HG03135 (cell line): ENCODE measurements around the gene TJP3.

Experiments
- ATAC-seq: cut with Tn5 transposase; IDR thresholded peaks from one replicate; pipeline ENCODE4 v1.9.1; 2021; ENCODE audit warnings: mild to moderate bottlenecking, moderate library complexity; ENCODE audit not compliant: unreplicated experiment

The TJP3 gene

DNA sequence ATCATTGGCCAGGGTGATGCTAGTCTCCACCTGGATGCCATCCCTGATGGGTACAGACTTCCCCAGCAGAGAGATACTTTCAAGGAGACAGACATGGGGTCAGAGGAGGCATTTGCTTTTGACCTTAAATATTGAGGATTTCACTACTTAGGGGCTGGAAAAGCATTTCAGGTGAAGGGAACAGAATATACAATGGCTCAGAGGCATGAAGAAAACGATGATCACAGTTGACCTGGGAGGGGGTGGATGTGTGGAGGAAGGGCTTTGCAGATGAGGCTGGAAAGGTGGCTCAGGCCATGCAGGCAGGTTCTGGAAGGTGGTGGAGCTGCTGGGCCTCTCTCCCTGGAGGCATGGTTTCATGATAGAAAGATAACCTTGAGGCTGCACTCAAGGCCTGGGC is 74.1 kb downstream of the TJP3 start:
- no peak for ATAC-seq

DNA sequence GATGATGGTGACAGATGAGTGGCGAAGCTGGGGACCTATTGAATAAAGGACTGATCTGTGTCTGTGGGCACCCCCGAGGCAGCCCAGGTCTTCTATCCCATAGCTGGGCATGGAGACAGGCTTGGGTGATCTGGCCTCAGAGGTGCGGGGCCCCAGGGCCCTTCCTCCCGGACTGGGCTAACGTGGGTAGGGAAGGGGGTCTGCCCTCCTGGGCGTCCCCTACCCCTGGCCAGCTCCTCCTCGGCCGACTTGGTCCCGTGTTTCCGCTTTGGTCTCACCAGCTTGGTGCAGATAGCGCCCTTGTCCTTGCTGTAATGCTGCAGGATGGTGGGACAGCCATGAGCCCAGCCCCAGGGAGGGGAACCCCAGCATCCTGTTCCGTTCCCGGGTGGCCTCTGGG is 74.7 kb downstream of the TJP3 start:
- no peak for ATAC-seq

DNA sequence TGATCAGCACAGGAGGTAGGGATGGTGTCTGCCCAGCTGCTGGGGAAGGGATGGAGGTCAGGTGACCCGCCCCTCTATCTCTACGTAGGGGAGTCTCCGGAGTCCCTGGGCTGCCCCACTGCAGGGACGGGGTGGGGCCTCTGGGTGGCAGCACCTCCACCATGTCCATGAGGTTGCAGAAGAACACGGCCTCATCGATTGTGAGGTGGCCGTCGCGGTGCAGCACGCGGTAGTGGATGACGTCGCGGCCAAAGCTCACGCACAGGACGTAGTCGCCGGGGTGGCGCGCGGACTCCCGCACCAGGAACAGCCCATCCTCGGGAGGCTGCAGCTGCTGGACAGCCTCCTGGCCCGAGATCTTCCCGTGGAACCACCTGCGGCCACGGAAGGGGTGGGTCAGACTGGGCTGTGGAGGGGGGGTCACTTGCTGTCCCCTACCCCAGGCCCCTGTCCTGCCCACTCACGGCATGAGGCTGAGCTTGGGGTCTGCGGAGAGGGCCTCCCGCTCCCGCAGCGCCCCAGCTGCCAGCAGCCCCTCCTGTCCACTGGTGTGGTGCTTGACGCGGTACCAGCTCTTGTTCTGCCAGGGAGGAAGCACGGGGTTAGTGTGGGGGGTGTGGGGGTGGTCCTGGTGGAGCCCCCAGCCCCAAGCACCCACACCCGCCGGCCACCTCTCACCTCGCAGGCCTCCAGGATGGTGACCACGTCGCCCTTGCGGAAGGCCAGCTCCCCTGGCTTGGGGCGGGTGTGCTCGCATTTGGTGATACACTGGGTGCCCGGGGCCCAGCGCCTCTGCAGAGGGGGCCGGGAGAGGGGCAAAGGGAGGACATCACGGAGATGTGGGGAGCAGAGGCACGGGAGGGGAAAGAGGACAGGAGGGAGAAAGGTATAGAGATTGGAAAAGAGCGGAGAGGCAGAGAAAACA is 75.7 kb downstream of the TJP3 start:
- no peak for ATAC-seq

DNA sequence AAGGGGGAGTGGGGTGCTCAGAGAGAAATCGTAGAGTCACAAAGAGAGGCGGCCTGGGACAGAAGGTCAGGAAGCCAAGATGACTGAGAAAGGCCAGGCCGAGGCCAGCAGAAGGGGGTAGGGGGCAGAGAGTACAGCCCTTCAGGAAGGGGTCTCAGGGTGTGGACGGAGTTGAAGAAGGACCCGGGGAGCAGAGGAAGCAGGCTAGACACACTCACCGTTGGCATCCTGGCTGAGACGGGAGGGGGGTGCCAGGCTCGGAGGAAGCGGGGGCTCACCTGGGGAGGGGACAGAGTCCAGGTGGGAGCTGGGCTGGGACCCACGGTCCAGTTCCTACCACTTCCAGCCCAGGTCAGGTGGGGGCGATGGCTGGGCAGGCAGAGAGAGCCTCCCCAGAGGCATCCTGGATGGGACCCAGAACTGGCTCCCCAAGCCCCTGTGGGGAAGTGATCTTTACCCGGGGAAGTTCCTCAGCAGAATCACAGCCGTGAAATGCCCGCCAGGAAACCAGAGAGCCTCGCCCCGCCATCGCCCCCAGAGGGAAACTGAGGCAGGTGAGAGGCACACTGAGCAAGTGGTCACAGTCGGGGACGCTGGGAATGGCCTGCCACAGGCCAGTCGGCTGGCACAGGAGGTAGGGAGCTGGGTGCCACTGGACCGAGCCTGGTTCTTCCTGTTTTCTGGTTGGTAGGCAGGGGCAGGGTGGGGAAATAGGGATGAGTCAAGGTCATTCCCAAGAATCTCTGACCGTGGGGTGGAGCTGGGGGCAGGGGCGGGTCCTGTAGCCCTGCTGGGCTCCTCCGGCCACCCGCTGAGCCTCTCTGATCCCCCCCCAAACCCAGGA is 76.6 kb downstream of the TJP3 start:
- ATAC-seq: no peak

DNA sequence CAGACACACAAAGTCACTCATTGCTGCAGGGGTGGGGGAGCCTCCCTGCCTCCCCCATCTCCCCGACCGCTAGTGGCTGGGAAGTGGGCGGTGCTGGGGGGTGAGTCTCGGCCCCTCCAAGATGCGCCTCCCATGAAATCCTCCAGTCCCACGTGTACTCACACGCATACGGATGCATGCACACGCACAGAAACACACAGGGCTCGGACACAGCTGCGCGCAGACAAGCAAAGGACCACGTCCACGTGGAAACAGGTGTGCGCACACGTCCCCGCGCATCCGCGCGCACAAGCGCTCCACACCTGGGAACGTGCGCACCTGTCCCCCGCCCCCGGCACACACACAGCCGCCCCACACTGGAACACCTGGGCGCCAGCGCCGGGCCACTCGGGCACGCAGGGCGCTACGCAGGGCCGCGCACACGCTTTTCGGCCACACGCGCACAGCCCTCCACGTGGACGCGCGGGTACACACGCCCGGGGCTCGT is 77.3 kb downstream of the TJP3 start:
- no peak for ATAC-seq

DNA sequence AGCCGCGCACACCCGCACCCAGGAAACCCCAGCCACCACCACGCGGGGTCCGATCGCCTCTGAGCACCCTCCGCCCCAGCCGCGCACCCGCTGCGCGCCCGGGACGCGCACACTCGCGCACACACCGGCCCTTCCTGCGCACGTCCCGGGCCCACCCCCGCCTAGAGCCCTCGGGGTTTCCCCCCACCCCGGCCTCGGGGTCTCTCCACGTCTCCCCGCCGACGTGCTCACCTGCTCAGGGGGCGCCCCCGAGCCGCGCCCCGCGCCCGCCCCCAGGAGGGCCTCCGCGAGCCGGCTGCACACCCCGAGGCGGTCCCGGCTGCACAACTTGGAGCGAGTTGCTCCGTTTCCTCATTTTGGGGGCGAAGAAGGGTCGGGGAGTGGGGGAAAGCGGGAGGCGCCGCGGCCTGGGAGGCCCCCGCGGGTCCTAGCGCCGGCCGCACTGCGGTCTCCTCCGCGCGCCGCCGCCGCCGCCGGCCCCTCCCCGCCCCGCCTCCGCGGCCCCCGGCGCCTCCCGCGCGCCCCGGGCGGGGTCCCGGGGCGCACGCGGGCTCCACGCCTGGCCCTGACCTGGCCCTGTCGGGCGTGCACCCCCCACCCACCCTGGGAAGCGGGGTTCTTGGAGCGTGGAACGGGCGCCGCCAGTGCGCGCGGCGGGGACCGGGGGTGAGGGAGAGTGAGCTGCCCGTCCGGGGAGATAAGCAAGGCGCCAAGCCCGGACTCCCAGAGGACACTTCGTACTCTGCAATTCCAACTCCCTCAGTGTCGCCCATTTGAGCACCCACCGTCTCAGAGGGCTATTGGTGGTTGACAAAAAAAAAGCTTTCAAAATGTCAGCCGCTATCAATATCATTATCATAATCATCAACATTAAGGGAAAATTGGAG is 78.0 kb downstream of the TJP3 start, which contains the start of gene MATK:
MATK (minus strand) TSS at position 444 of the 887 bp plus-strand sequence. CDS start 1,246 bp downstream, outside the sequence.
- ATAC-seq: no peak

DNA sequence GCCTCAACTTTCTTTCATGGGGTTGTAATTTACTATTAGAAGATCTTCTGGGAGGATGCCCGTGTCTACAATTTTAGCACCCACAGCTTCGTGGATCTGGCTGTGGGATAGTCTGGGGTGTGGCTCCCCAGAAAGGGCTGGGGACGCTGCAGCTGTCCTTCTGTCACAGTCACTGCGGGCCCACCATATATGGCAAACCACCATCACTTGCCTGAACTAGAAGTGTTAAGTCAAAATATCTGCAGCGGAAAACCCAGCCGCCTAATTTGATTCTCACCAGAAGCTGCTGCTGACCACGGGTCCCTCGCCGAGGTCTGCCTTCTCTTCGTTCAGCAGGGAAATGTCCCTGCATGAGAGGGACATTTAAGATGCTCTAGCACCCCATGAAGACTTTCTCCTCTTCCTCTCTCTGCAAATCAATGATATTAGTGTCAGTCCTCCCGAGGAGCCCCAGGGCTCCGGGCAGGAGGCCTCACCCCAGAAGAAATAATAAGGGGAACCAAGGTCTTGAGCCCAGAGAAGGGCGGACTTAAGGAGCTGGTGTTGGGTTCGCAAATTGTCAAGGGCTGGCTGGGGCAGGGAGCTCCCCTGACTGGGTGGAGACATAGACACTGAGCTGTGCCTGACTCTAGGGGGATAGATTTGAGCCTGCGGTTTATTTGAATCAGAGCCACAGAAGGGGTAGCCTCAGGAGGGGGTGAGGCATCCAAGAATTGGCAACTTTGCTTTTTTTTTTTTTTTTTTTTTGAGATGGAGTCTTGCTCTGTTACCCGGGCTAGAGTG is 81.0 kb downstream of the TJP3 start:
- ATAC-seq: no peak

DNA sequence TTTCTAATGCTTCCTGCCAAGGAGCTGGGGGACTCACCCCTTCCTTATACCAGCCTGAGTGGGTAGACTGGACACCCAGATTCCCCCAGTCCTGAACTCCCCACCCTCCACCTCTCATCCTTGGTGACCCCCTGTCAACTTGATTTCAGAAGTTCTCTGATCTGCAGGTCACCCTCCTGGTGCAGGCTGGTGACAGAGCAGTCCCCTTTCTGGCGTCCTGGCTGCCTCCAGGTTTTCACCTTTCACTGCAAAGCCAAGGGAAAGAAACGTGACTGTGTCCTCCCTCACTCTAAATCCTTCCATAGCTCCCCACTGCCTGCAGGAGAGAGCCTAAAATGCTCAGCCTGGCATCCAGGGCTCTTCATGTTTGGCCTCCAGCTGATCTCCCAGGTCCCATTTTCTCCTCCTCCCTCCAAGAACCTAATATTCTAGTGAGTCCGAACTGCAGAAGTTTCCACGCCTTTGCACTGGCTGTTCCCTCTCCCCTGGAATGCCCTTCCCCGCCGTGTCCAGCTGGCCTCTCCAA is 82.1 kb downstream of the TJP3 start:
- ATAC-seq: no peak

DNA sequence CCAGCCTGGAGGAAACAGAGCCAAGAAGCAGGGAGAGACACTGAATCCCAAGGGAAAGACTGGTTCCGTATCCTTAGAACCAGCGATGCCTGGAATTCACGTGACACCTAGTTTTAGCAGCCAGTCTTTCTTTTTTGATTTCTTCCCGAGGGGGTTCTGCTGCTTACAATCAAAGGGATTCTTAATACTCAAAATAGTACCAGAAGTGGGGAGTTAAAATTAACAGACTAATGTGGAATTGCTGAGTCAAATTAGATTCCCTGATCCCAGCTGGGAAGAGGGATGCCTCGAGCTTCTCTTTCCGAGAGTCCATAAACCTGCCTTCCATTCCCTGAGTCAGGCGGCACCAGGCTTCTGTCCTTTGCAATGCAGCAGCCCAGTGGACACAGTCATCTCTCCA is 82.8 kb downstream of the TJP3 start:
- no peak for ATAC-seq

DNA sequence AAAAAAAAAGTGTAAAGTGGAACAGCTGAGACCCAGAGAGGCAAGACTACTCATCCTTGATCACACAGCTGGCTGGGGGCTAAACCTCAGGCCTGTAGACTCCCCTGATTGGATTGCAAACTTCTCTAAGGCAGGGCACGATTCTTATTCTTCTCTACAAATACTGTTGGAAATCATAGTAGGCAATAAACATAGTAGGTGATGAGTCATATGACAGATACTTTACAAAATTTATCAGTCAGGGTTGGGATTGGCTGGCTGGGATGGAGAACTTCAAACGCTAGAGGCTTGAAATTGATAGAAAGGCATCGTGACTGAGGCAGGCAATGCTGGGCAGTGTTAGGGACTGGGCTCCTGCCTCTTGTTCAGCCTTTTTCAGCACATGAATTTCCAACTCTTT is 83.9 kb downstream of the TJP3 start:
- ATAC-seq: no peak

DNA sequence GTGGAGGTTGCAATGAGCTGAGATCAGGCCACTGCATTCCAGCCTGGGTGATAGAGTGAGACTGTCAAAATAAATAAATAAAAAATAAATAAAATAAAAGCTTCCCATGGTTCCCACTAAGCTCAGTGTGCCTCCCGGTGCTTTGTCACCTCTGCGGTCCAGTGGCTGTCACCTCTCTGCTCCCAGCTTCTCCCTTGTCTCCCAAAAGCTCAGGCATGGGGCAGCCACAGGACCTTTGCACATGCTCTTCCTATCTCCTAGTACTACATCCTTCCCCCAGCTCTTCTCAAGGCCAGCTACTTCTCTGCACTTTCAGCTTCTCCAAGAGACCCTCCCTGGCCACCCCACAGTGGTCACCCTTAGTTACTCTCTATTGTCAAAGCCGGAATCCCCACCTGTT is 85.6 kb downstream of the TJP3 start:
- ATAC-seq: no peak

DNA sequence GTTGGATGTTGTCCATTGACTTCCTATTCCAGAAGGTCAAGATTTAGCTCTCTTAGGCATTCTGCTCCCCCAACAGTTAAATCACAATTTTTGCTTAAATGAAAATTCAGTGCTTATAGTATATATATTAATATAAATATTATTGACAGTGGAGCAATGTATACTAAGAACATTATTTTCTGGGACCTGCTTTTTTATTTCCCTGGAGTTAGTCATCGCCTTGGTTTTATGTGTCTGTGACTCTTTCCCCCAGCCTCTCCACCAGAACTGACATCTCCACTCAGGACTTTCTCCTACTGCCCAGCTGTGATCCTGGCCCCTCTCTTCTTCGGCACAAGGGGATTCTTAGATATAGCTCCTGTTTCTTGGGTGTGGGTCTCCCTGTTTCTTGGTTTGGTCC is 88.2 kb downstream of the TJP3 start:
- ATAC-seq: no peak

DNA sequence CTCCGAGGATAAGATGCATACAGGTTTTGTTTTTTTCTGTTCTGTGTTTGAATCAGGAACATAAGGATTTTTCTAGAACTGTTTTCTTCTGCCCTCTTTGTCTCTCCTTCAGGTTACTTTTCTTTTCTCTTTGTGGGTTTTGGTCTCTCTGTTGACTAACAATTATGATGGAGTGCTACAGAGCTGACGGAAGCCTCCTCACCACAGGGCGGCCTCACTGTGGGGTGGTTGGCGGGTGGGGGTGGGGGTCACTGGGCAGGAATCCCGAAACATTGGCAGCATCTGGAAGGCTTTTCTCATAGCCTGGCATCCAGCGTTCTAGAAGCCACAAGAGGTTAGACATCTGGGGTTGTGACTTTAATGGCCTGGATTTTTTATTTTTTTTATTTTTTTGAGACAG is 90.0 kb downstream of the TJP3 start:
- no peak for ATAC-seq
